WTC11 (cell line): Measurements from ENCODE around the gene GAL. TPM values are rescaled to one million over a fixed set of nuclear protein-coding genes. Genes with fewer than 3 reads are reported as not detected.

ENCODE experiments used
- ATAC-seq: fragments of 200-7000 bp; cut with Tn5 transposase; 2 replicates; pipeline ENCODE4 v1.10.0; 2021; ENCODE audit warnings: mild to moderate bottlenecking, moderate library complexity
- CTCF ChIA-PET: fragments of 300-600 bp; sonication (Branson Sonifier 250); formaldehyde crosslinking; loops from one replicate; lab custom pipeline; 2021; ENCODE audit warnings: antibody characterized with exemption; lab: Charles Lee
- POLR2A ChIA-PET: fragments of 350-600 bp; sonication (Branson Sonifier 250); formaldehyde crosslinking; loops from one replicate; lab custom pipeline; 2021; ENCODE audit warnings: antibody characterized with exemption; lab: Charles Lee
- DNase-seq: peaks from one replicate; pipeline ENCODE4 v3.0.0; 2021; ENCODE audit warnings: low spot score
- H3K27ac Mint-ChIP-seq: 2 replicates; pipeline ENCODE4 v1.8.0; 2021; ENCODE audit warnings: mixed read lengths
- H3K27me3 Mint-ChIP-seq: 2 replicates; pipeline ENCODE4 v1.8.0; 2021; ENCODE audit warnings: low read depth, mild to moderate bottlenecking, moderate library complexity, mixed read lengths
- H3K36me3 Mint-ChIP-seq: 2 replicates; pipeline ENCODE4 v1.8.0; 2021; ENCODE audit warnings: mixed read lengths
- H3K4me1 Mint-ChIP-seq: 2 replicates; pipeline ENCODE4 v1.8.0; 2022; ENCODE audit warnings: mixed read lengths
- H3K4me3 Mint-ChIP-seq: 2 replicates; pipeline ENCODE4 v1.8.0; 2021; ENCODE audit warnings: mild to moderate bottlenecking, moderate library complexity, mixed read lengths
- H3K9me3 Mint-ChIP-seq: 2 replicates; pipeline ENCODE4 v1.8.0; 2021; ENCODE audit warnings: mixed read lengths
- CREM ChIP-seq: sonication (generic); formaldehyde crosslinking; IDR thresholded peaks from 2 replicates; pipeline ENCODE4 v1.8.1; 2022; ENCODE audit warnings: mild to moderate bottlenecking, missing genetic modification reagents, moderate library complexity
- JAZF1 ChIP-seq: fragments of 250-450 bp; sonication (Bioruptor Pico); IDR thresholded peaks from 2 replicates; pipeline ENCODE4 v1.9.0; 2021; ENCODE audit warnings: moderate library complexity, mild to moderate bottlenecking, inconsistent platforms
- JUN ChIP-seq: sonication (generic); formaldehyde crosslinking; IDR thresholded peaks from 2 replicates; pipeline ENCODE4 v1.8.0; 2023; ENCODE audit warnings: mild to moderate bottlenecking, missing genetic modification reagents
- NFE2L1 ChIP-seq: sonication (generic); formaldehyde crosslinking; IDR thresholded peaks from 2 replicates; pipeline ENCODE4 v1.8.1; 2023; ENCODE audit warnings: missing genetic modification reagents
- NR3C1 ChIP-seq: sonication (generic); formaldehyde crosslinking; conservative IDR thresholded peaks from 2 replicates; pipeline ENCODE4 v1.8.1; 2023; ENCODE audit warnings: low read depth, mild to moderate bottlenecking, missing genetic modification reagents
- PRRX2 ChIP-seq: fragments of 250-450 bp; sonication (Bioruptor Pico); IDR thresholded peaks from 2 replicates; pipeline ENCODE4 v1.8.0; 2021; ENCODE audit warnings: mild to moderate bottlenecking
- RELA ChIP-seq: sonication (generic); formaldehyde crosslinking; IDR thresholded peaks from 2 replicates; pipeline ENCODE4 v1.8.1; 2022; ENCODE audit warnings: missing genetic modification reagents, mild to moderate bottlenecking, borderline replicate concordance
- SMAD4 ChIP-seq: sonication (generic); formaldehyde crosslinking; IDR thresholded peaks from 2 replicates; pipeline ENCODE4 v1.8.0; 2022; ENCODE audit warnings: mild to moderate bottlenecking, missing genetic modification reagents
- TEAD4 ChIP-seq: sonication (generic); formaldehyde crosslinking; IDR thresholded peaks from 2 replicates; pipeline ENCODE4 v1.8.0; 2022; ENCODE audit warnings: mild to moderate bottlenecking, missing genetic modification reagents
- ZNF138 ChIP-seq: sonication (generic); formaldehyde crosslinking; conservative IDR thresholded peaks from 2 replicates; pipeline ENCODE4 v1.8.1; 2022; ENCODE audit warnings: mild to moderate bottlenecking, moderate library complexity, missing genetic modification reagents
- ZNF232 ChIP-seq: sonication (generic); formaldehyde crosslinking; IDR thresholded peaks from 2 replicates; pipeline ENCODE4 v1.8.0; 2022; ENCODE audit warnings: mild to moderate bottlenecking, missing genetic modification reagents
- ZNF263 ChIP-seq: sonication (generic); formaldehyde crosslinking; IDR thresholded peaks from 2 replicates; pipeline ENCODE4 v1.8.1; 2022; ENCODE audit warnings: low read depth, mild to moderate bottlenecking, moderate library complexity, missing genetic modification reagents
- total RNA-seq: library from RNA; stranded (reverse); gene quantifications from 3 replicates; pipeline ENCODE4 v1.2.3, GENCODE V29; 2021
- TF ChIP-seq, protein P1 (sequence below): fragments of 250-450 bp; sonication (Bioruptor Pico); IDR thresholded peaks from 2 replicates; pipeline ENCODE4 v1.8.0; 2021; ENCODE audit warnings: mild to moderate bottlenecking
- TF ChIP-seq, protein P2 (sequence below): sonication (generic); formaldehyde crosslinking; IDR thresholded peaks from 2 replicates; pipeline ENCODE4 v1.8.0; 2023; ENCODE audit warnings: missing genetic modification reagents, mild to moderate bottlenecking, borderline replicate concordance
- TF ChIP-seq, protein P3 (sequence below): fragments of 250-450 bp; sonication (Bioruptor Pico); conservative IDR thresholded peaks from 2 replicates; pipeline ENCODE4 v1.9.0; 2021; ENCODE audit warnings: mild to moderate bottlenecking
- TF ChIP-seq, protein P4 (sequence below): sonication (generic); formaldehyde crosslinking; IDR thresholded peaks from 2 replicates; pipeline ENCODE4 v1.8.1; 2023; ENCODE audit warnings: mild to moderate bottlenecking, missing genetic modification reagents
- TF ChIP-seq, protein P5 (sequence below): fragments of 250-450 bp; sonication (Bioruptor Pico); IDR thresholded peaks from 2 replicates; pipeline ENCODE4 v1.9.0; 2021; ENCODE audit warnings: mild to moderate bottlenecking
- TF ChIP-seq, protein P6 (sequence below): sonication (generic); formaldehyde crosslinking; conservative IDR thresholded peaks from 2 replicates; pipeline ENCODE4 v1.8.1; 2023; ENCODE audit warnings: mild to moderate bottlenecking, low read depth, missing genetic modification reagents, moderate library complexity
- TF ChIP-seq, protein P7 (sequence below): sonication (generic); formaldehyde crosslinking; conservative IDR thresholded peaks from 2 replicates; pipeline ENCODE4 v1.8.1; 2022; ENCODE audit warnings: mild to moderate bottlenecking, missing genetic modification reagents
- TF ChIP-seq, protein P8 (sequence below): sonication (generic); formaldehyde crosslinking; IDR thresholded peaks from 2 replicates; pipeline ENCODE4 v1.8.1; 2022; ENCODE audit warnings: low read depth, mild to moderate bottlenecking, moderate library complexity, missing genetic modification reagents, borderline replicate concordance
- TF ChIP-seq, protein P9 (sequence below): sonication (generic); formaldehyde crosslinking; IDR thresholded peaks from 2 replicates; pipeline ENCODE4 v1.8.0; 2022; ENCODE audit warnings: mild to moderate bottlenecking, missing genetic modification reagents

Gene GAL
- total RNA-seq, 1 experiment from 2014 or later, result 102 TPM

DNA sequence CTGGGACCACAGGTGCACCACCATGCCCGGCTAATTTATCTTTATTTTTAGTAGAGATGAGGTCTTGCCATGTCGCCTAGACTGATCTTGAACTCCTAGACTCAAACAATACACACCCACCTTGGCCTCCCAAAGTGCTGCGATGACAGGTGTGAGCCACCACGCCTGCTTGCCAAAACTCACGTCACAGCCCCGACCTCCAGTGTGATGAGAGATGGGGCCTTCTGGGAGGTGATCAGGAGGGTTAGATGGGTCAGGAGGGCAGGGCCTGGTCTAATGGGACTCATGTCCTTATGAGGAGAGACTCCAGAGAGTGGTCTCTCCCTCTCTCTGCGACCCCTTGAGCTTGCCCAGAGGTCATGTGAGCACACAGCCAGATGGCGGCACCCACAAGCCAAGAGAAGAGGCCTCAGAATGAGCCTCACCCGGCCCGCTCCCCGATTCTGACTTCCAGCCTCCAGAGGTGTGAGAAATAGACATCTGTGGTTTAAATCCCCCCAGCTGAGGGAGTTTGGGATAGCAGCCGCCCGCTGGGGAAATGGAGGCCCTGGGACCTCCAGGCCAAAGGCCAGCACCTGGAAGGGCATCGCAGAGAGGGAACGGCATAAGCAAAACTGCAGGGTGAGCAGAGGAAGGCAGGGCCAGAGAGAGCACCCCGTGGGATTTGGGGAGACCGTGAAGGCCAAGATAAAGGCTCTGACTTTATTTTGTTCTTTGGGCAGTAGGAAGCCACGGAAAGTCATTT, 24.1 kb upstream of the GAL start (continued):
- TF ChIP-seq, protein P1, sequence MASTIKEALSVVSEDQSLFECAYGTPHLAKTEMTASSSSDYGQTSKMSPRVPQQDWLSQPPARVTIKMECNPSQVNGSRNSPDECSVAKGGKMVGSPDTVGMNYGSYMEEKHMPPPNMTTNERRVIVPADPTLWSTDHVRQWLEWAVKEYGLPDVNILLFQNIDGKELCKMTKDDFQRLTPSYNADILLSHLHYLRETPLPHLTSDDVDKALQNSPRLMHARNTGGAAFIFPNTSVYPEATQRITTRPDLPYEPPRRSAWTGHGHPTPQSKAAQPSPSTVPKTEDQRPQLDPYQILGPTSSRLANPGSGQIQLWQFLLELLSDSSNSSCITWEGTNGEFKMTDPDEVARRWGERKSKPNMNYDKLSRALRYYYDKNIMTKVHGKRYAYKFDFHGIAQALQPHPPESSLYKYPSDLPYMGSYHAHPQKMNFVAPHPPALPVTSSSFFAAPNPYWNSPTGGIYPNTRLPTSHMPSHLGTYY (CRISPR knock-in tag), result no peak
- TF ChIP-seq, protein P2, sequence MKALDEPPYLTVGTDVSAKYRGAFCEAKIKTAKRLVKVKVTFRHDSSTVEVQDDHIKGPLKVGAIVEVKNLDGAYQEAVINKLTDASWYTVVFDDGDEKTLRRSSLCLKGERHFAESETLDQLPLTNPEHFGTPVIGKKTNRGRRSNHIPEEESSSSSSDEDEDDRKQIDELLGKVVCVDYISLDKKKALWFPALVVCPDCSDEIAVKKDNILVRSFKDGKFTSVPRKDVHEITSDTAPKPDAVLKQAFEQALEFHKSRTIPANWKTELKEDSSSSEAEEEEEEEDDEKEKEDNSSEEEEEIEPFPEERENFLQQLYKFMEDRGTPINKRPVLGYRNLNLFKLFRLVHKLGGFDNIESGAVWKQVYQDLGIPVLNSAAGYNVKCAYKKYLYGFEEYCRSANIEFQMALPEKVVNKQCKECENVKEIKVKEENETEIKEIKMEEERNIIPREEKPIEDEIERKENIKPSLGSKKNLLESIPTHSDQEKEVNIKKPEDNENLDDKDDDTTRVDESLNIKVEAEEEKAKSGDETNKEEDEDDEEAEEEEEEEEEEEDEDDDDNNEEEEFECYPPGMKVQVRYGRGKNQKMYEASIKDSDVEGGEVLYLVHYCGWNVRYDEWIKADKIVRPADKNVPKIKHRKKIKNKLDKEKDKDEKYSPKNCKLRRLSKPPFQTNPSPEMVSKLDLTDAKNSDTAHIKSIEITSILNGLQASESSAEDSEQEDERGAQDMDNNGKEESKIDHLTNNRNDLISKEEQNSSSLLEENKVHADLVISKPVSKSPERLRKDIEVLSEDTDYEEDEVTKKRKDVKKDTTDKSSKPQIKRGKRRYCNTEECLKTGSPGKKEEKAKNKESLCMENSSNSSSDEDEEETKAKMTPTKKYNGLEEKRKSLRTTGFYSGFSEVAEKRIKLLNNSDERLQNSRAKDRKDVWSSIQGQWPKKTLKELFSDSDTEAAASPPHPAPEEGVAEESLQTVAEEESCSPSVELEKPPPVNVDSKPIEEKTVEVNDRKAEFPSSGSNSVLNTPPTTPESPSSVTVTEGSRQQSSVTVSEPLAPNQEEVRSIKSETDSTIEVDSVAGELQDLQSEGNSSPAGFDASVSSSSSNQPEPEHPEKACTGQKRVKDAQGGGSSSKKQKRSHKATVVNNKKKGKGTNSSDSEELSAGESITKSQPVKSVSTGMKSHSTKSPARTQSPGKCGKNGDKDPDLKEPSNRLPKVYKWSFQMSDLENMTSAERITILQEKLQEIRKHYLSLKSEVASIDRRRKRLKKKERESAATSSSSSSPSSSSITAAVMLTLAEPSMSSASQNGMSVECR (CRISPR knock-in tag), result no peak
- TF ChIP-seq JUN (CRISPR knock-in tag), result no peak
- no peak for TF ChIP-seq CREM (CRISPR knock-in tag)
- TF ChIP-seq, protein P3, sequence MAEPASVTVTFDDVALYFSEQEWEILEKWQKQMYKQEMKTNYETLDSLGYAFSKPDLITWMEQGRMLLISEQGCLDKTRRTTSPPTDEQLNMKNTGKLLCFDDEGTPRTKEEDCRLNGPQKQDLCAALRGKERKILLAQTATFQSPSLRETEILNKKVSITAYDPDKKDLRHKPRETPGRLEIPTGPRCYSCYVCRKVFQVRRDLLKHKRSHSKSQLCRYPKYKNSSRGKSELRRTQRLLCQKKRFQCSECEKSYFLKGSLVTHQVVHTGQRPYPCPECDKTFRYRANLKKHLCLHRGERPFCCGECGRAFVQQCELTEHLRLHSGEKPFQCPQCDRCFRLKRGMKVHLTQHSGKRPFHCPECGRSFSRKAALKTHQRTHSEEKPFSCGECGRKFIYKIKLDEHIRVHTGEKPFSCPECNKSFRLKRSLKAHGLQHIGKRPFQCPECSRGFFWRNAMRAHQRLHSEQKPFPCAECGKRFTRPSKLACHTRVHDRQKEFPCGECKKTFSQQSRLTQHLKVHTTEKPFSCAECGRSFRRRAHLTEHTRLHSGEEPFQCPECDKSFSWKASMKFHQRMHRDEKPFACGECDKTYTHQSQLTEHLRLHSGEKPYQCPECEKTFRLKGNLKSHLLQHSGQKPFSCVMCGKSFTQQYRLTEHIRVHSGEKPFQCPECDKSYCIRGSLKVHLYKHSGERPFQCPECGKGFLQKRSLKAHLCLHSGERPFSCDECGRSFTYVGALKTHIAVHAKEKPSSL (CRISPR knock-in tag), result no peak
- TF ChIP-seq ZNF138 (CRISPR knock-in tag), result no peak
- TF ChIP-seq, protein P4, sequence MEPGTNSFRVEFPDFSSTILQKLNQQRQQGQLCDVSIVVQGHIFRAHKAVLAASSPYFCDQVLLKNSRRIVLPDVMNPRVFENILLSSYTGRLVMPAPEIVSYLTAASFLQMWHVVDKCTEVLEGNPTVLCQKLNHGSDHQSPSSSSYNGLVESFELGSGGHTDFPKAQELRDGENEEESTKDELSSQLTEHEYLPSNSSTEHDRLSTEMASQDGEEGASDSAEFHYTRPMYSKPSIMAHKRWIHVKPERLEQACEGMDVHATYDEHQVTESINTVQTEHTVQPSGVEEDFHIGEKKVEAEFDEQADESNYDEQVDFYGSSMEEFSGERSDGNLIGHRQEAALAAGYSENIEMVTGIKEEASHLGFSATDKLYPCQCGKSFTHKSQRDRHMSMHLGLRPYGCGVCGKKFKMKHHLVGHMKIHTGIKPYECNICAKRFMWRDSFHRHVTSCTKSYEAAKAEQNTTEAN, result no peak

DNA sequence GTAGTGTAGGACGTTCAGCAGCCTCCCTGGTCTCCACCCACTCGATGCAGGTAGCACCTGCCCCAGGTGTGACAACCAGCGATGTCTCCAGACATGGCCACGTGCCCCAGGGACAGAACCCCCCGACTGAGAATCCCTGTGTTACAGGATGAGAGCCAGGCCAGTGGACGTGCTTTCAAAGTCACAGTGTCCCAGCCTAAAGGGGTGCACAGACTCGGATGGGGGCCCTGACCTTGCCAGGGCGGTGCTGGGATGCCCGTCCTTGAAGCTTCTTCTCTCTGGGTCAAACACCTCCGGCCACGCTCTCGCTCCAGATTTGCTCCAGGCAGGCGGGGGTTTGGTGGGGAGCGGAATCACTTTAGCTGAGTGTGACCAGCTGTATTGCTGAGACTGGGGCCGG, 23.3 kb upstream of the GAL start:
- no peaks in the 10 kb centered on the region for H3K27me3 Mint-ChIP-seq
- no peak overlapping the region for H3K4me3 Mint-ChIP-seq
- peaks cover 11% of the 10 kb centered on the region; the same call in 1 of the 2 replicates for H3K36me3 Mint-ChIP-seq
- H3K4me1 Mint-ChIP-seq, result peaks cover 6% of the 10 kb centered on the region; the same call in 1 of the 2 replicates
- ATAC-seq (no peak), DNase-seq (no peak)
- ChIA-PET POLR2A (no interaction called here), CTCF (interaction anchor here (1.4 kb wide), 1 partner anchor 28 kb away, joined by 3 read pairs; no protein-coding TSS in a partner anchor)
- H3K9me3 Mint-ChIP-seq, result peaks cover 18% of the 10 kb centered on the region
- H3K27ac Mint-ChIP-seq, result no peak overlapping the region
- TF ChIP-seq ZNF232 (CRISPR knock-in tag), result no peak
- no peak for TF ChIP-seq TEAD4 (CRISPR knock-in tag)
- TF ChIP-seq, protein P5, sequence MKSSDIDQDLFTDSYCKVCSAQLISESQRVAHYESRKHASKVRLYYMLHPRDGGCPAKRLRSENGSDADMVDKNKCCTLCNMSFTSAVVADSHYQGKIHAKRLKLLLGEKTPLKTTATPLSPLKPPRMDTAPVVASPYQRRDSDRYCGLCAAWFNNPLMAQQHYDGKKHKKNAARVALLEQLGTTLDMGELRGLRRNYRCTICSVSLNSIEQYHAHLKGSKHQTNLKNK (CRISPR knock-in tag), result no peak
- no peak for TF ChIP-seq JUN (CRISPR knock-in tag)
- TF ChIP-seq ZNF138 (CRISPR knock-in tag), result no peak
- no peak for TF ChIP-seq ZNF263 (CRISPR knock-in tag)
- TF ChIP-seq PRRX2 (CRISPR knock-in tag), result no peak
- TF ChIP-seq, protein P6, sequence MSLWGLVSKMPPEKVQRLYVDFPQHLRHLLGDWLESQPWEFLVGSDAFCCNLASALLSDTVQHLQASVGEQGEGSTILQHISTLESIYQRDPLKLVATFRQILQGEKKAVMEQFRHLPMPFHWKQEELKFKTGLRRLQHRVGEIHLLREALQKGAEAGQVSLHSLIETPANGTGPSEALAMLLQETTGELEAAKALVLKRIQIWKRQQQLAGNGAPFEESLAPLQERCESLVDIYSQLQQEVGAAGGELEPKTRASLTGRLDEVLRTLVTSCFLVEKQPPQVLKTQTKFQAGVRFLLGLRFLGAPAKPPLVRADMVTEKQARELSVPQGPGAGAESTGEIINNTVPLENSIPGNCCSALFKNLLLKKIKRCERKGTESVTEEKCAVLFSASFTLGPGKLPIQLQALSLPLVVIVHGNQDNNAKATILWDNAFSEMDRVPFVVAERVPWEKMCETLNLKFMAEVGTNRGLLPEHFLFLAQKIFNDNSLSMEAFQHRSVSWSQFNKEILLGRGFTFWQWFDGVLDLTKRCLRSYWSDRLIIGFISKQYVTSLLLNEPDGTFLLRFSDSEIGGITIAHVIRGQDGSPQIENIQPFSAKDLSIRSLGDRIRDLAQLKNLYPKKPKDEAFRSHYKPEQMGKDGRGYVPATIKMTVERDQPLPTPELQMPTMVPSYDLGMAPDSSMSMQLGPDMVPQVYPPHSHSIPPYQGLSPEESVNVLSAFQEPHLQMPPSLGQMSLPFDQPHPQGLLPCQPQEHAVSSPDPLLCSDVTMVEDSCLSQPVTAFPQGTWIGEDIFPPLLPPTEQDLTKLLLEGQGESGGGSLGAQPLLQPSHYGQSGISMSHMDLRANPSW (CRISPR knock-in tag), result no peak
- TF ChIP-seq, protein P7, sequence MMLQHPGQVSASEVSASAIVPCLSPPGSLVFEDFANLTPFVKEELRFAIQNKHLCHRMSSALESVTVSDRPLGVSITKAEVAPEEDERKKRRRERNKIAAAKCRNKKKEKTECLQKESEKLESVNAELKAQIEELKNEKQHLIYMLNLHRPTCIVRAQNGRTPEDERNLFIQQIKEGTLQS, result no peak
- no peak for TF ChIP-seq NR3C1
- TF ChIP-seq, protein P8, sequence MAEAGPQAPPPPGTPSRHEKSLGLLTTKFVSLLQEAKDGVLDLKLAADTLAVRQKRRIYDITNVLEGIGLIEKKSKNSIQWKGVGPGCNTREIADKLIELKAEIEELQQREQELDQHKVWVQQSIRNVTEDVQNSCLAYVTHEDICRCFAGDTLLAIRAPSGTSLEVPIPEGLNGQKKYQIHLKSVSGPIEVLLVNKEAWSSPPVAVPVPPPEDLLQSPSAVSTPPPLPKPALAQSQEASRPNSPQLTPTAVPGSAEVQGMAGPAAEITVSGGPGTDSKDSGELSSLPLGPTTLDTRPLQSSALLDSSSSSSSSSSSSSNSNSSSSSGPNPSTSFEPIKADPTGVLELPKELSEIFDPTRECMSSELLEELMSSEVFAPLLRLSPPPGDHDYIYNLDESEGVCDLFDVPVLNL, result no peak
- TF ChIP-seq SMAD4 (CRISPR knock-in tag), result no peak
- no peak for TF ChIP-seq JAZF1 (CRISPR knock-in tag)
- TF ChIP-seq, protein P9, sequence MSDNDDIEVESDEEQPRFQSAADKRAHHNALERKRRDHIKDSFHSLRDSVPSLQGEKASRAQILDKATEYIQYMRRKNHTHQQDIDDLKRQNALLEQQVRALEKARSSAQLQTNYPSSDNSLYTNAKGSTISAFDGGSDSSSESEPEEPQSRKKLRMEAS, result no peak
- no peak for TF ChIP-seq RELA (CRISPR knock-in tag)
- no peak for TF ChIP-seq NFE2L1 (CRISPR knock-in tag)
